ENCODE data around the gene ACHE.
"Not testable (repeated sequence)": the region's sequence is repeated elsewhere in the genome, so short reads cannot be mapped to it uniquely, and the experiment has no call there.

Gene ACHE

GRCh38 chr7:100895701-100895955 lies at the start of gene ACHE:
Gene ACHE (minus strand): TSS chr7:100895888. CDS start chr7:100894232, 1,656 bp downstream.
- no peak within 1 kb of the TSS for H3K9ac ChIP-seq (ENCODE audit: low read length)
- peaks cover 19% of the 10 kb centered on the region for H3K27me3 ChIP-seq (ENCODE audit: control insufficient read depth, insufficient read depth, low read length)
- peaks cover 5% of the 10 kb centered on the region for H3K4me1 ChIP-seq (ENCODE audit: control insufficient read depth, low read depth, low read length)
- H3K4me3 ChIP-seq (ENCODE audit: low read length), result peak within 1 kb of the TSS; percentile 59
- H3K9me3 ChIP-seq (ENCODE audit: control insufficient read depth, low read depth, low read length), result no peaks in the 10 kb centered on the region
- no peak within 1 kb of the TSS for H3K27ac ChIP-seq (ENCODE audit: low read length)
- H3K36me3 ChIP-seq (ENCODE audit: control insufficient read depth, low read depth, low read length), result no peaks in the 10 kb centered on the region

DNA sequence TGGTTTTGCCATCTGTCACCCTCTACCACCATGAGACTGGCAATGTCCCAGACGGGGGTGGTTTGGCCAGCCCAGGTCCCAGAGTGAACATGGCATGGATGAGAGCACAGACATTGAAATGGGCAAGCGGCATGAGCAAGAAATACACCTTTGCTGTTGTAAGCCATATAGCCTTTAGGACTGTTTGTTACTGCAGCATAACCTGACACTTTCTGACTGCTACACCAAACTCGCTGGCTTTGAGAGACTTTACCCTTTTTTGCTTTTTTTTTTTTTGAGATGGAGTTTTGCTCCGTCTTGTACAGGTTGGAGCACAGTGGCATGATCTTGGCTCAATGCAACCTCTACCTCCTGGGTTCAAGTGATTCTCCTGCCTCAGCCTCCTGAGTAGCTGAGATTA lies 48.5 kb upstream of the ACHE start:
- Histone ChIP-seq H3K9me3 (ENCODE audit: control insufficient read depth, low read depth, low read length) (no peaks in the 10 kb centered on the region), H3K4me1 (ENCODE audit: control insufficient read depth, low read depth, low read length) (peaks cover 9% of the 10 kb centered on the region), H3K36me3 (ENCODE audit: control insufficient read depth, low read depth, low read length) (no peaks in the 10 kb centered on the region), H3K4me3 (ENCODE audit: low read length) (peak overlapping the region; percentile 11), H3K27me3 (ENCODE audit: control insufficient read depth, insufficient read depth, low read length) (no peaks in the 10 kb centered on the region), H3K27ac (ENCODE audit: low read length) (no peak overlapping the region), H3K9ac (ENCODE audit: low read length) (no peak overlapping the region)

- H3K9ac ChIP-seq (ENCODE audit: low read length), result no peak overlapping the region
- H3K9me3 ChIP-seq (ENCODE audit: control insufficient read depth, low read depth, low read length), result no peaks in the 10 kb centered on the region
- no peaks in the 10 kb centered on the region for H3K27me3 ChIP-seq (ENCODE audit: control insufficient read depth, insufficient read depth, low read length)
- H3K36me3 ChIP-seq (ENCODE audit: control insufficient read depth, low read depth, low read length), result no peaks in the 10 kb centered on the region
- H3K4me1 ChIP-seq (ENCODE audit: control insufficient read depth, low read depth, low read length), result peaks cover 7% of the 10 kb centered on the region
- H3K4me3 ChIP-seq (ENCODE audit: low read length), result peak overlapping the region; percentile 11
- H3K27ac ChIP-seq (ENCODE audit: low read length), result no peak overlapping the region
These were observed 48.0 kb upstream of the ACHE start for GRCh38 chr7:100943693-100944092.

GRCh38 chr7:100942045-100942774 lies 46.5 kb upstream of the ACHE start:
- H3K4me1 ChIP-seq (ENCODE audit: control insufficient read depth, low read depth, low read length), result peaks cover 7% of the 10 kb centered on the region
- H3K27me3 ChIP-seq (ENCODE audit: control insufficient read depth, insufficient read depth, low read length), result no peaks in the 10 kb centered on the region
- no peaks in the 10 kb centered on the region for H3K36me3 ChIP-seq (ENCODE audit: control insufficient read depth, low read depth, low read length)
- no peaks in the 10 kb centered on the region for H3K9me3 ChIP-seq (ENCODE audit: control insufficient read depth, low read depth, low read length)
- H3K4me3 ChIP-seq (ENCODE audit: low read length), result no peak overlapping the region
- no peak overlapping the region for H3K9ac ChIP-seq (ENCODE audit: low read length)
- no peak overlapping the region for H3K27ac ChIP-seq (ENCODE audit: low read length)

GRCh38 chr7:100936167-100936566 lies 40.5 kb upstream of the ACHE start:
- not testable (repeated sequence) for H3K27me3 ChIP-seq (ENCODE audit: control insufficient read depth, insufficient read depth, low read length); H3K36me3 ChIP-seq (ENCODE audit: control insufficient read depth, low read depth, low read length); H3K9ac ChIP-seq (ENCODE audit: low read length); H3K4me3 ChIP-seq (ENCODE audit: low read length); H3K9me3 ChIP-seq (ENCODE audit: control insufficient read depth, low read depth, low read length); H3K27ac ChIP-seq (ENCODE audit: low read length); H3K4me1 ChIP-seq (ENCODE audit: control insufficient read depth, low read depth, low read length)

GRCh38 chr7:100935381-100935780 lies 39.7 kb upstream of the ACHE start:
- H3K27me3 ChIP-seq (ENCODE audit: control insufficient read depth, insufficient read depth, low read length); H3K9ac ChIP-seq (ENCODE audit: low read length); H3K36me3 ChIP-seq (ENCODE audit: control insufficient read depth, low read depth, low read length); H3K27ac ChIP-seq (ENCODE audit: low read length); H3K9me3 ChIP-seq (ENCODE audit: control insufficient read depth, low read depth, low read length); H3K4me1 ChIP-seq (ENCODE audit: control insufficient read depth, low read depth, low read length); H3K4me3 ChIP-seq (ENCODE audit: low read length): not testable (repeated sequence)

DNA sequence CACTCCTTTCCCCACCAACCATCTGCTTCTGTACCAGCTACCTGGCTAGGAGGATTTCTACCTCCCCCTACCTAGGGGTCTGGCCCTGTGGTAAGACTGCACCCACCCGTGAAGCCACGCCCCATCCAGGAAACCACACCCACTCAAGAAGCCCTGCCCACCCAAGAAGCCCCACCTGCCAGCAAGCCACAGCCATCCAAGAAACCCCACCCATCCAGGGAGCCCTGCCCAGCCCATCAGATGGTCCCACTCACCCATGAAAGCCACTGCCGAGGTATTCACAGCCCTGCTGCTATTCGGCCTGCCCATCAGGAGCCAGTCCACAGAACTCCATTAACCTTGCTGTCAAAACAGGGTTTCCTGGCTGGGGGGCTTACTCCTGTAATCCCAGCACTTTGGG lies 38.0 kb upstream of the ACHE start:
- H3K4me3 ChIP-seq (ENCODE audit: low read length), result no peak overlapping the region
- H3K9ac ChIP-seq (ENCODE audit: low read length), result no peak overlapping the region
- no peak overlapping the region for H3K27ac ChIP-seq (ENCODE audit: low read length)
- H3K9me3 ChIP-seq (ENCODE audit: control insufficient read depth, low read depth, low read length), result no peaks in the 10 kb centered on the region
- H3K4me1 ChIP-seq (ENCODE audit: control insufficient read depth, low read depth, low read length), result peaks cover 10% of the 10 kb centered on the region
- H3K27me3 ChIP-seq (ENCODE audit: control insufficient read depth, insufficient read depth, low read length), result no peaks in the 10 kb centered on the region
- H3K36me3 ChIP-seq (ENCODE audit: control insufficient read depth, low read depth, low read length), result no peaks in the 10 kb centered on the region

- Histone ChIP-seq H3K36me3 (ENCODE audit: control insufficient read depth, low read depth, low read length) (no peaks in the 10 kb centered on the region), H3K27ac (ENCODE audit: low read length) (peak overlapping the region; percentile 65), H3K4me3 (ENCODE audit: low read length) (peak overlapping the region; percentile 42), H3K27me3 (ENCODE audit: control insufficient read depth, insufficient read depth, low read length) (no peaks in the 10 kb centered on the region), H3K4me1 (ENCODE audit: control insufficient read depth, low read depth, low read length) (peaks cover 13% of the 10 kb centered on the region), H3K9me3 (ENCODE audit: control insufficient read depth, low read depth, low read length) (no peaks in the 10 kb centered on the region), H3K9ac (ENCODE audit: low read length) (peak overlapping the region; percentile 27)
These were observed 34.1 kb upstream of the ACHE start for GRCh38 chr7:100929808-100930174.

- H3K4me3 ChIP-seq (ENCODE audit: low read length); H3K27me3 ChIP-seq (ENCODE audit: control insufficient read depth, insufficient read depth, low read length); H3K9ac ChIP-seq (ENCODE audit: low read length); H3K9me3 ChIP-seq (ENCODE audit: control insufficient read depth, low read depth, low read length); H3K36me3 ChIP-seq (ENCODE audit: control insufficient read depth, low read depth, low read length); H3K4me1 ChIP-seq (ENCODE audit: control insufficient read depth, low read depth, low read length); H3K27ac ChIP-seq (ENCODE audit: low read length): not testable (repeated sequence)
These were observed 27.9 kb upstream of the ACHE start for GRCh38 chr7:100923616-100924015.

GRCh38 chr7:100921039-100921438 lies 25.4 kb upstream of the ACHE start:
- Histone ChIP-seq H3K27ac (ENCODE audit: low read length) (no peak overlapping the region), H3K9me3 (ENCODE audit: control insufficient read depth, low read depth, low read length) (no peaks in the 10 kb centered on the region), H3K36me3 (ENCODE audit: control insufficient read depth, low read depth, low read length) (no peaks in the 10 kb centered on the region), H3K4me3 (ENCODE audit: low read length) (no peak overlapping the region), H3K27me3 (ENCODE audit: control insufficient read depth, insufficient read depth, low read length) (no peaks in the 10 kb centered on the region), H3K9ac (ENCODE audit: low read length) (no peak overlapping the region), H3K4me1 (ENCODE audit: control insufficient read depth, low read depth, low read length) (peaks cover 3% of the 10 kb centered on the region)

DNA sequence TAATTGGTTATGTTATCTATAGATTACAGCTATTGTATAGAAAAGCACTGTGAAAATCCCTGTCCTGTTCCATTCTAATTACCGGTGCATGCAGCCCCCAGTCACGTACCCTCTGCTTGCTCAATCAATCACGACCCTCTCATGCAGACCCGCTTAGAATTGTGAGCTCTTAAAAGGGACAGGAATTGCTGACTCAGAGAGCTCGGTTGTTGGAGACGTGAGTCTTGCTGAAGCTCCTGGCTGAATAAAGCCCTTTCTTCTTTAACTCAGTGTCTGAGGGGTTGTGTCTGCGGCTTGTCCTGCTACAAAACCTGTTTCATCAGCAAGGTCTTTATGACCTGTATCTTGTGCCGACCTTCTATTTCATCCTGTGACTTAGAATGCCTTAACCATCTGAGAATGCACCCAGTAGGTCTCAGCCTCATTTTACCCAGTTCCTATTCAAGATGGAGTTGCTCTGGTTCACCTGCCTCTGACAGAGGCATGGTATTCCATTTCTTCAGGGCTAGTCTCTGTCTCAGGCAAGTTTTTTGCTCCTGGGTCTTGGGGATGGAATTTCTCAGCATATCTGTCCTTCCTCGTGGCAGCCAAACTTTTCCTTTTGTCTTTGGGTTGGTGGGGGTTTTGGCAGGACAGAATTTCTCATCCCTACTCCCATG lies 24.2 kb upstream of the ACHE start:
- not testable (repeated sequence) for H3K9me3 ChIP-seq (ENCODE audit: control insufficient read depth, low read depth, low read length); H3K27me3 ChIP-seq (ENCODE audit: control insufficient read depth, insufficient read depth, low read length); H3K27ac ChIP-seq (ENCODE audit: low read length); H3K4me1 ChIP-seq (ENCODE audit: control insufficient read depth, low read depth, low read length); H3K4me3 ChIP-seq (ENCODE audit: low read length); H3K9ac ChIP-seq (ENCODE audit: low read length); H3K36me3 ChIP-seq (ENCODE audit: control insufficient read depth, low read depth, low read length)

GRCh38 chr7:100919335-100919734 lies 23.6 kb upstream of the ACHE start:
- H3K4me3 ChIP-seq (ENCODE audit: low read length); H3K36me3 ChIP-seq (ENCODE audit: control insufficient read depth, low read depth, low read length); H3K9ac ChIP-seq (ENCODE audit: low read length); H3K4me1 ChIP-seq (ENCODE audit: control insufficient read depth, low read depth, low read length); H3K9me3 ChIP-seq (ENCODE audit: control insufficient read depth, low read depth, low read length); H3K27me3 ChIP-seq (ENCODE audit: control insufficient read depth, insufficient read depth, low read length); H3K27ac ChIP-seq (ENCODE audit: low read length): not testable (repeated sequence)
